GM10266 (cell line): ENCODE results near the gene DPP10.

Source experiments
- DNase-seq: peaks from one replicate; pipeline ENCODE4 v3.0.0; 2012; ENCODE audit errors: extremely low spot score
- TF ChIP-seq, protein P1 (sequence below): IDR thresholded peaks from 2 replicates; pipeline ENCODE4 v1.5.1; 2012; ENCODE audit warnings: mild to moderate bottlenecking, low read depth; ENCODE audit not compliant: control insufficient read depth, insufficient read depth; ENCODE audit errors: missing control alignments

DPP10 gene

DNA sequence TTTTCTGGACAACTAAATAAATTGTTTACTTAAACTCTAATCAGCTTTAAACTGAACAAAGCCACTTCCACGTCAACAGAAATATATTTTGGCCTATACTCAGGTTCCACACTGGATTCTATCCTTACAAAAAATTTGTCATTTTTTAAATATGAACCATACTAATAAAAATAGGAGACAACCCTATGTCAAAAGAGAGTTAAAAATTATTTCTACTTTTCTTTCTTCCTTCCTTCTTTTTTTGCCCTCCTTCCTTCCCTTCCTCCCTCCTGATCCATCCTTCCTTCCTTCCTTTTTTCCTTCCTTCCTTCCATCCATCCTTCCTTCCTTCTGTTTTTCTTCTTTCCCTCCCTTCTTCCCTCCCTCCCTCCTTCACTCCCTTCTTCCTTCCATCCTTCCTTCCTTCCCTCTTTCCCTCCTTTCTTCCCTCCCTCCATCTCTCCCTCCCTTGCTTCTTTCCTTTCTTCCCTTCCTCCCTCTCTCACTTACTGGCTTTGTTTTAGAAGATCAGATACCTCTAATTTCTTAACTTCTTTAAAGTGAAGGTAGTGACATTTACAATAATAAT, 1444.9 kb downstream of the DPP10 start:
- DNase-seq = no peak
- TF ChIP-seq, protein P1, sequence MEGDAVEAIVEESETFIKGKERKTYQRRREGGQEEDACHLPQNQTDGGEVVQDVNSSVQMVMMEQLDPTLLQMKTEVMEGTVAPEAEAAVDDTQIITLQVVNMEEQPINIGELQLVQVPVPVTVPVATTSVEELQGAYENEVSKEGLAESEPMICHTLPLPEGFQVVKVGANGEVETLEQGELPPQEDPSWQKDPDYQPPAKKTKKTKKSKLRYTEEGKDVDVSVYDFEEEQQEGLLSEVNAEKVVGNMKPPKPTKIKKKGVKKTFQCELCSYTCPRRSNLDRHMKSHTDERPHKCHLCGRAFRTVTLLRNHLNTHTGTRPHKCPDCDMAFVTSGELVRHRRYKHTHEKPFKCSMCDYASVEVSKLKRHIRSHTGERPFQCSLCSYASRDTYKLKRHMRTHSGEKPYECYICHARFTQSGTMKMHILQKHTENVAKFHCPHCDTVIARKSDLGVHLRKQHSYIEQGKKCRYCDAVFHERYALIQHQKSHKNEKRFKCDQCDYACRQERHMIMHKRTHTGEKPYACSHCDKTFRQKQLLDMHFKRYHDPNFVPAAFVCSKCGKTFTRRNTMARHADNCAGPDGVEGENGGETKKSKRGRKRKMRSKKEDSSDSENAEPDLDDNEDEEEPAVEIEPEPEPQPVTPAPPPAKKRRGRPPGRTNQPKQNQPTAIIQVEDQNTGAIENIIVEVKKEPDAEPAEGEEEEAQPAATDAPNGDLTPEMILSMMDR = no peak
